Measurements from ENCODE around the gene RPL10A.
A peak's percentile ranks its signal among the peaks of the same experiment; 100 is the strongest.

RPL10A gene

GRCh38 chr6:35493307-35493983 lies 25.2 kb downstream of the RPL10A start:
- TF ChIP-seq, protein P1, sequence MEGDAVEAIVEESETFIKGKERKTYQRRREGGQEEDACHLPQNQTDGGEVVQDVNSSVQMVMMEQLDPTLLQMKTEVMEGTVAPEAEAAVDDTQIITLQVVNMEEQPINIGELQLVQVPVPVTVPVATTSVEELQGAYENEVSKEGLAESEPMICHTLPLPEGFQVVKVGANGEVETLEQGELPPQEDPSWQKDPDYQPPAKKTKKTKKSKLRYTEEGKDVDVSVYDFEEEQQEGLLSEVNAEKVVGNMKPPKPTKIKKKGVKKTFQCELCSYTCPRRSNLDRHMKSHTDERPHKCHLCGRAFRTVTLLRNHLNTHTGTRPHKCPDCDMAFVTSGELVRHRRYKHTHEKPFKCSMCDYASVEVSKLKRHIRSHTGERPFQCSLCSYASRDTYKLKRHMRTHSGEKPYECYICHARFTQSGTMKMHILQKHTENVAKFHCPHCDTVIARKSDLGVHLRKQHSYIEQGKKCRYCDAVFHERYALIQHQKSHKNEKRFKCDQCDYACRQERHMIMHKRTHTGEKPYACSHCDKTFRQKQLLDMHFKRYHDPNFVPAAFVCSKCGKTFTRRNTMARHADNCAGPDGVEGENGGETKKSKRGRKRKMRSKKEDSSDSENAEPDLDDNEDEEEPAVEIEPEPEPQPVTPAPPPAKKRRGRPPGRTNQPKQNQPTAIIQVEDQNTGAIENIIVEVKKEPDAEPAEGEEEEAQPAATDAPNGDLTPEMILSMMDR (conservative IDR thresholded peaks at IDR 0.05; ENCODE audit: low read depth, low read length) = no peak
- Histone ChIP-seq H3K36me3 (ENCODE audit: insufficient read depth) (no peaks in the 10 kb centered on the region), H3K4me2 (no peak overlapping the region), H2AFZ (ENCODE audit: low read depth) (no peak overlapping the region), H3K79me2 (ENCODE audit: insufficient read depth, low read depth) (no peaks in the 10 kb centered on the region), H3K9ac (no peak overlapping the region), H3K27ac (no peak overlapping the region), H3K4me3 (IDR thresholded peaks at IDR 0.05; ENCODE audit: insufficient read depth, low read depth, low read length) (no peak overlapping the region), H4K20me1 (ENCODE audit: insufficient read depth) (no peaks in the 10 kb centered on the region), H3K4me1 (ENCODE audit: low read depth, poor library complexity, severe bottlenecking) (peaks cover 17% of the 10 kb centered on the region), H3K27me3 (ENCODE audit: insufficient read depth, low read depth) (no peaks in the 10 kb centered on the region)

DNA sequence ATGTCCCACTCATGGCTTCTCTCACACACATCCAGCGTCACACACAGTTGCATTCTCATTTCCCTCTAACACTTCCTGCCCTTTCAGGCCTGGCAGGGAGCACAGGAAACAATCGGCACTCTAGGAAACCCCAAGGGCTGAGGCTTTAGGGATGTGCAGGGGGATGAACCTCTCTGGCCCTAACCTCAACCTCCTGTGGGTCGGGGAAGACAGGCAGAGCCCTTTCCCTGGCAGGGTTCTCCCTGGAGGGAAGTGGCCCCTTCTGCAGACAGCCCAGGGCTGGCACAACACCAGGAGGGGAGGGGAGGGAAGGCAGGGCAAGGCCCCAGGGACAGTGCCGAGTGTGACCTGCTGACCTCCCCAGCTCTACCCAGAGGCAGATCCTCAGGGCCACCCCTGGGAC lies 26.0 kb downstream of the RPL10A start:
- TF ChIP-seq, protein P1 (conservative IDR thresholded peaks at IDR 0.05; ENCODE audit: low read depth, low read length) = no peak
- H3K4me2 ChIP-seq = no peak overlapping the region
- H3K9ac ChIP-seq = no peak overlapping the region
- H2AFZ ChIP-seq (ENCODE audit: low read depth) = no peak overlapping the region
- H3K27me3 ChIP-seq (ENCODE audit: insufficient read depth, low read depth) = no peaks in the 10 kb centered on the region
- no peak overlapping the region for H3K4me3 ChIP-seq (IDR thresholded peaks at IDR 0.05; ENCODE audit: insufficient read depth, low read depth, low read length)
- H3K4me1 ChIP-seq (ENCODE audit: low read depth, poor library complexity, severe bottlenecking) = peaks cover 18% of the 10 kb centered on the region
- H4K20me1 ChIP-seq (ENCODE audit: insufficient read depth) = no peaks in the 10 kb centered on the region
- no peaks in the 10 kb centered on the region for H3K36me3 ChIP-seq (ENCODE audit: insufficient read depth)
- no peak overlapping the region for H3K27ac ChIP-seq
- H3K79me2 ChIP-seq (ENCODE audit: insufficient read depth, low read depth) = no peaks in the 10 kb centered on the region

DNA sequence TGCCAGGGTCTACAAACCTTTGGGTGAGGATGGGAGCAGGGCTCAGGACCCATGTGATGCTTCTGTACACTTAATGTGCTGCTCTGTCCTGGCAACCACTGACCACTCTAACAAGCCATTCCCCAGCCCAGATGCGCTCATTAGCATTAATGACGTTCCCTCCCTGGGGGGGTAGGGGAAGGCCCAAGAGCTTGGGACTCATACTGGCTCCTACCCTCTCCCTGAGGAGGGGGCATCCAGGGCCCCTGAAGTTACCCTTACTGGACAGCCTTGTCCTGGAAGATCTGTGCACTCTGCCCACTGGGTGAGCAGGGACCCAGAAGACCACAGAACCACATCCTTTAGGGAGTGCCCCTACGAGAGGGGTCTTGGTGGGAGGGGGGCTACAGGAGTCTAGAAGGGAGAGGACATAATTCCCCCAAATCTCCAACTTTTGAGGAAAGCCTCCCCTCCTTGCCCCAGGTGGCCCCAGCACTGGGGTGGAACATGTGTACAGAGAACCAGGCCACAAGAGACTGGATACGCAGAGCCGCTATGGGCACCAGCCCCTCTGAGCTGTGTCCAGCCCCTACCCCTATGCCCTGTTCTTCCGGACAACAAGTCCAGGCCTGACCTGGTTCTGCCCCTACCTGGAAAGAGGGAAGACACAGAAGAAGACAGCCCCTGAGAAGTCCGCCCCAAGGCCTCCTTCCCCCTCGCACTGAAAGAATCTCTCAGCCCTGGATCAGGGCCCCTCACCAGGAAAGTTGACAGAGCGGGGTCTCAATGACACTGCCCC lies 27.2 kb downstream of the RPL10A start:
- no peaks in the 10 kb centered on the region for H3K27me3 ChIP-seq (ENCODE audit: insufficient read depth, low read depth)
- no peak overlapping the region for H3K27ac ChIP-seq
- H3K4me2 ChIP-seq = no peak overlapping the region
- H3K79me2 ChIP-seq (ENCODE audit: insufficient read depth, low read depth) = no peaks in the 10 kb centered on the region
- no peaks in the 10 kb centered on the region for H4K20me1 ChIP-seq (ENCODE audit: insufficient read depth)
- no peaks in the 10 kb centered on the region for H3K36me3 ChIP-seq (ENCODE audit: insufficient read depth)
- no peak overlapping the region for H3K9ac ChIP-seq
- H3K4me3 ChIP-seq (IDR thresholded peaks at IDR 0.05; ENCODE audit: insufficient read depth, low read depth, low read length) = no peak overlapping the region
- no peak overlapping the region for H2AFZ ChIP-seq (ENCODE audit: low read depth)
- TF ChIP-seq, protein P1 (conservative IDR thresholded peaks at IDR 0.05; ENCODE audit: low read depth, low read length) = no peak
- H3K4me1 ChIP-seq (ENCODE audit: low read depth, poor library complexity, severe bottlenecking) = peaks cover 18% of the 10 kb centered on the region

DNA sequence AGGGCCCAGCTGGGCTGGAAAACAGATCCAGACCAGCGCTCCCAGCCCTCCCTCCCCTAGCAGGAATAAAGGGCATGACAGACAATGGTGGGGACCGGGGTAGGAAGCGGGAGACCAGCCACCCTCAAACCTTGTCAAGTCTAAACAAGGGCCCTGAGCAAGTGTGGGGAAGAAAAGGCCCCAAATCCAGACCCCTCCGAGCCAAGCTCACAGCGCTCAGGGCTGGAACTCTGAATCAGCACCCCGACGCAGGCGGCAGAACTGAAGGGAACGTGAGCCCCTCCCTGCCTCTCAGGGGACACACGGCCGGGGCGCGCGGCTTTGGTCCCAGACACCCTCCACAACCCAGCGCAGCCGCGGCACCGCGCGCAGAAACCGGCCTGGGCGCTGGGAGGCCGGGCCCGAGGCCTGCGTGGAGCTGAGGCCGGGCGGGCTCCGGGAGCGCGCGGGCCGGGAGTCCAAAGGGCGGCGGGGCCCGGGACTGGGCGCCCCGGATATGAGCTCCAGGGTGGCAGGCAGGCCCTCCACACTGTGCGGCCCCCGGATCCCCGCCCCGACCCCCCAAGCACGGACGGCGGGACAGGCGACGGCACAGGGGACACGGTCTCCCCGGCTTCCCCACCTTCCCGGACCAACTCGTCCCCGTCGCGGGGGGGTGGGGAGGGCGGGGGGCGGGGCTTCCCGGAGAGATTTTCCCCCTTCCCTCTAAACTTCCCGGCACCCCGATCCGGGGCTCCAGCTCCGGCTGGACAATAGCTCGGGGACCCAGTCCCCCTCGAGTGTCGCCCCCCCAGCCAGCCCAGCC lies 28.0 kb downstream of the RPL10A start:
- no peak overlapping the region for H3K4me3 ChIP-seq (IDR thresholded peaks at IDR 0.05; ENCODE audit: insufficient read depth, low read depth, low read length)

More for the DNA sequence above, 28.0 kb downstream of the RPL10A start:
- H3K79me2 ChIP-seq (ENCODE audit: insufficient read depth, low read depth) = no peaks in the 10 kb centered on the region
- H4K20me1 ChIP-seq (ENCODE audit: insufficient read depth) = no peaks in the 10 kb centered on the region
- no peak overlapping the region for H3K9ac ChIP-seq
- H3K4me1 ChIP-seq (ENCODE audit: low read depth, poor library complexity, severe bottlenecking) = peaks cover 18% of the 10 kb centered on the region
- H3K36me3 ChIP-seq (ENCODE audit: insufficient read depth) = no peaks in the 10 kb centered on the region
- peak overlapping the region; percentile 42; the same call in 1 of the 2 replicates for H3K4me2 ChIP-seq
- no peak overlapping the region for H3K27ac ChIP-seq
- peak overlapping the region; percentile 30; the same call in 1 of the 2 replicates for H2AFZ ChIP-seq (ENCODE audit: low read depth)
- TF ChIP-seq, protein P1 (conservative IDR thresholded peaks at IDR 0.05; ENCODE audit: low read depth, low read length) = no peak
- no peaks in the 10 kb centered on the region for H3K27me3 ChIP-seq (ENCODE audit: insufficient read depth, low read depth)

Data from KMS-11 (cell line).